Parathyroid adenoma (tissue), 2 donors: ENCODE measurements around the gene SCML1.

Experiments
- H2AFZ ChIP-seq: fragments of 300-600 bp; sonication (generic); one replicate; pipeline ENCODE4 v1.7.0; 2017; ENCODE audit warnings: antibody characterized with exemption, mild to moderate bottlenecking
- H3K27ac ChIP-seq: fragments of 300-600 bp; sonication (generic); one replicate; pipeline ENCODE4 v1.7.0; 2017
- H3K27me3 ChIP-seq: fragments of 300-600 bp; sonication (generic); one replicate; pipeline ENCODE4 v1.7.0; 2017; ENCODE audit warnings: low read length; ENCODE audit not compliant: control insufficient read depth, insufficient read depth
- H3K36me3 ChIP-seq: fragments of 300-600 bp; sonication (generic); one replicate; pipeline ENCODE4 v1.7.0; 2017; ENCODE audit warnings: low read length; ENCODE audit not compliant: control insufficient read depth, insufficient read depth
- H3K4me1 ChIP-seq: fragments of 300-600 bp; sonication (generic); one replicate; pipeline ENCODE4 v1.7.0; 2017; ENCODE audit warnings: control low read depth
- H3K4me2 ChIP-seq: fragments of 300-600 bp; sonication (generic); one replicate; pipeline ENCODE4 v1.7.0; 2017; ENCODE audit warnings: low read length
- H3K4me3 ChIP-seq: fragments of 300-600 bp; sonication (generic); one replicate; pipeline ENCODE4 v1.7.0; 2017; ENCODE audit warnings: low read depth, low read length
- H3K79me2 ChIP-seq: fragments of 300-600 bp; sonication (generic); one replicate; pipeline ENCODE4 v1.7.0; 2017; ENCODE audit warnings: control low read depth
- H3K9ac ChIP-seq: fragments of 300-600 bp; sonication (generic); one replicate; pipeline ENCODE4 v1.7.0; 2017; ENCODE audit warnings: mild to moderate bottlenecking
- H3K9me3 ChIP-seq: fragments of 300-600 bp; sonication (generic); one replicate; pipeline ENCODE4 v1.7.0; 2017; ENCODE audit warnings: low read length; ENCODE audit not compliant: control insufficient read depth
- CTCF ChIP-seq: fragments of 300-600 bp; sonication (generic); IDR thresholded peaks from one replicate; pipeline ENCODE4 v1.7.0; 2017; ENCODE audit warnings: antibody characterized with exemption, mild to moderate bottlenecking
- donor health status: primary hyperparathyroidism.

The SCML1 gene

GRCh38 chrX:17767734-17768133, 30.4 kb downstream of the SCML1 start:
- H3K9me3 ChIP-seq: no peaks in the 10 kb centered on the region
- H3K4me3 ChIP-seq: no peak overlapping the region
- no peak overlapping the region for H3K4me2 ChIP-seq
- H2AFZ ChIP-seq: no peak overlapping the region
- H3K27ac ChIP-seq: no peak overlapping the region
- no peaks in the 10 kb centered on the region for H3K36me3 ChIP-seq
- H3K79me2 ChIP-seq: no peaks in the 10 kb centered on the region
- no peak overlapping the region for H3K9ac ChIP-seq
- no peaks in the 10 kb centered on the region for H3K4me1 ChIP-seq
- no peak for TF ChIP-seq CTCF
- no peaks in the 10 kb centered on the region for H3K27me3 ChIP-seq

GRCh38 chrX:17768997-17769396, 31.7 kb downstream of the SCML1 start:
- Histone ChIP-seq H3K79me2 (no peaks in the 10 kb centered on the region), H3K4me2 (no peak overlapping the region), H3K9me3 (no peaks in the 10 kb centered on the region), H3K4me3 (no peak overlapping the region), H3K27me3 (no peaks in the 10 kb centered on the region), H3K36me3 (no peaks in the 10 kb centered on the region), H3K9ac (no peak overlapping the region), H3K27ac (no peak overlapping the region), H3K4me1 (no peaks in the 10 kb centered on the region), H2AFZ (no peak overlapping the region)
- no peak for TF ChIP-seq CTCF

- Histone ChIP-seq H3K27ac (no peak overlapping the region), H3K9ac (no peak overlapping the region), H3K79me2 (no peaks in the 10 kb centered on the region), H3K4me1 (no peaks in the 10 kb centered on the region), H3K4me2 (no peak overlapping the region), H3K9me3 (no peaks in the 10 kb centered on the region), H3K27me3 (no peaks in the 10 kb centered on the region), H3K36me3 (no peaks in the 10 kb centered on the region), H2AFZ (no peak overlapping the region), H3K4me3 (no peak overlapping the region)
- TF ChIP-seq CTCF: no peak
Observed at GRCh38 chrX:17769701-17770269, 32.5 kb downstream of the SCML1 start.

- Histone ChIP-seq H3K79me2 (no peaks in the 10 kb centered on the region), H3K9ac (no peak overlapping the region), H3K36me3 (no peaks in the 10 kb centered on the region), H3K9me3 (no peaks in the 10 kb centered on the region), H2AFZ (no peak overlapping the region), H3K27me3 (no peaks in the 10 kb centered on the region), H3K27ac (no peak overlapping the region), H3K4me2 (no peak overlapping the region), H3K4me1 (no peaks in the 10 kb centered on the region), H3K4me3 (no peak overlapping the region)
- TF ChIP-seq CTCF: no peak
Observed at GRCh38 chrX:17773221-17773876, 36.1 kb downstream of the SCML1 start.

GRCh38 chrX:17774053-17774452, 36.8 kb downstream of the SCML1 start:
- no peak overlapping the region for H3K27ac ChIP-seq
- TF ChIP-seq CTCF: no peak

More at GRCh38 chrX:17774053-17774452, 36.8 kb downstream of the SCML1 start:
- H3K9ac ChIP-seq: no peak overlapping the region
- H3K4me1 ChIP-seq: no peaks in the 10 kb centered on the region
- H3K36me3 ChIP-seq: no peaks in the 10 kb centered on the region
- no peaks in the 10 kb centered on the region for H3K9me3 ChIP-seq
- no peak overlapping the region for H3K4me3 ChIP-seq
- H2AFZ ChIP-seq: no peak overlapping the region
- H3K4me2 ChIP-seq: no peak overlapping the region
- no peaks in the 10 kb centered on the region for H3K27me3 ChIP-seq
- H3K79me2 ChIP-seq: no peaks in the 10 kb centered on the region
